ENCODE results near the gene NCKAP5L. TPM values are rescaled to one million over a fixed set of nuclear protein-coding genes. Genes with fewer than 3 reads are reported as not detected.

NCKAP5L gene
- total RNA-seq, 1 donor from 2014 or later, result 9.1 TPM

DNA sequence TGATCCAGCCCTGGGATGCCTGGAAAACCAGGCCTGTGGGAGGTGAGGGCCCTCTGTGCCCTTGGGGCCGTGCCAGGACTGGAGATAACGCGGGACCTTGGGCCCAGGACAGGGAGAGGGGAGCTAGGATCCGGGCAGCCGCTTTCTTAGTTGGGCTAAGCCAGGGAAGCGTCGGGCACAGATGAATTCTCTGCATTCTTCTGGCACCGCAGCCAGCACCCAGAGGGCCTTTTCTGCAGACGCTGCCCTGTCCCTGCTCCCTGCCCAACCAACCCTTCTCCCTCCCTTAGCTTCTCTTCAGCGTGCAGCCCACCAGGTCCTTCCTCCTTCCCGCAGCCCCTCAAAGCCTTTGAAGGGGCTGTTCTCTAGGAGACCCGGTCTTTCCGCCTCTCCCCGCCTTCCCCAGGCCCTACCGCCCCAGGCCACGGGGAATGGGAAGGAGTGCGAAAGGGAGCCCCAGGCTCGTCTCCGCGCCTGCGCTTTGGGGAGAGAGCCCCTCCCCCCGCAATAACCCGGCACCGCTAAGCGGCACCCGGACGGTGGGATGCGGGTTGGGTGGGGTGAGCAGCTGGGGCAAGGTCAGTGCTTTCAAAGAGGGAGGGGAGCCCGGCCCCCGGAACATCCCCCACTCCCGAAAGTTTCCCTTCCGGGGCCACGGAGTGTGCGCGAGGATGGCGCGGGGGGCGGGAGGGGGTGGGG lies 663 bp downstream of the NCKAP5L start:
- Mint-ChIP-seq H3K9me3 (no peaks in the 10 kb centered on the region), H3K36me3 (ENCODE audit: low read depth) (peaks cover 3% of the 10 kb centered on the region), H3K27ac (no peak overlapping the region), H3K27me3 (no peaks in the 10 kb centered on the region), H3K4me1 (peaks cover 37% of the 10 kb centered on the region), H3K4me3 (peak overlapping the region; percentile 98)
- peak; percentile 45 for DNase-seq
- ATAC-seq (ENCODE audit: low read depth), result peak; percentile 7
- TF ChIP-seq, protein P1, sequence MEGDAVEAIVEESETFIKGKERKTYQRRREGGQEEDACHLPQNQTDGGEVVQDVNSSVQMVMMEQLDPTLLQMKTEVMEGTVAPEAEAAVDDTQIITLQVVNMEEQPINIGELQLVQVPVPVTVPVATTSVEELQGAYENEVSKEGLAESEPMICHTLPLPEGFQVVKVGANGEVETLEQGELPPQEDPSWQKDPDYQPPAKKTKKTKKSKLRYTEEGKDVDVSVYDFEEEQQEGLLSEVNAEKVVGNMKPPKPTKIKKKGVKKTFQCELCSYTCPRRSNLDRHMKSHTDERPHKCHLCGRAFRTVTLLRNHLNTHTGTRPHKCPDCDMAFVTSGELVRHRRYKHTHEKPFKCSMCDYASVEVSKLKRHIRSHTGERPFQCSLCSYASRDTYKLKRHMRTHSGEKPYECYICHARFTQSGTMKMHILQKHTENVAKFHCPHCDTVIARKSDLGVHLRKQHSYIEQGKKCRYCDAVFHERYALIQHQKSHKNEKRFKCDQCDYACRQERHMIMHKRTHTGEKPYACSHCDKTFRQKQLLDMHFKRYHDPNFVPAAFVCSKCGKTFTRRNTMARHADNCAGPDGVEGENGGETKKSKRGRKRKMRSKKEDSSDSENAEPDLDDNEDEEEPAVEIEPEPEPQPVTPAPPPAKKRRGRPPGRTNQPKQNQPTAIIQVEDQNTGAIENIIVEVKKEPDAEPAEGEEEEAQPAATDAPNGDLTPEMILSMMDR (IDR thresholded peaks at IDR 0.05), result no peak
- ChIA-PET POLR2A (interaction anchor here (0.8 to 3.5 kb wide), 8 partner anchors 12 to 206 kb away, joined by 3 to 28 read pairs (median 6); partner anchors contain the start of genes BCDIN3D, RACGAP1 and TMBIM6), CTCF (interaction anchor here (0.7 to 4.9 kb wide), 3 partner anchors 11 to 86 kb away, joined by 3 to 19 read pairs (median 3); partner anchors contain the start of gene TMBIM6)
- intact Hi-C loops (cut with micrococcal nuclease), result loop anchor here (1.0 to 10.0 kb wide), 7 partner anchors 12 to 563 kb away; partner anchors contain the start of genes BCDIN3D, CERS5, FMNL3 and MCRS1

DNA sequence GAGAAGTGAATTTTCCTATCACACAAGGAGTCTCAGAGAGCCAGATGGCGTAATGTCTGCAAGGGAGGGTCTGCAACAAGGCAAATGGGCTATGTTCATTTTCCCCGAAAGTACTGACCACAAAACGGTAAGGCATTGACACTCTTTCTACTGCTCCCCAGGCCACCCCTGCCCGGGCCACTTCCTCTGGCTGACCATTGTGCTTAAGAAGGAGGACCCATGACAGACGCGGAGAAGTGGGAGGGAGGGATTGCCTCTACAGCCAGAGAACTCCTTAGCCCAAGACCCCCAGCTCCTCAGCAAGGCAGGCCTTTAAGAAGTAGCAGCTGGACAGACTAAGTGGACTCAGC lies 1.2 kb downstream of the NCKAP5L start:
- Mint-ChIP-seq H3K4me3 (peak overlapping the region; percentile 98), H3K9me3 (no peaks in the 10 kb centered on the region), H3K27me3 (no peaks in the 10 kb centered on the region), H3K4me1 (peaks cover 37% of the 10 kb centered on the region), H3K27ac (peak overlapping the region; percentile 41), H3K36me3 (ENCODE audit: low read depth) (peaks cover 3% of the 10 kb centered on the region)
- ChIA-PET POLR2A (interaction anchor here (2.4 to 3.5 kb wide), 2 partner anchors 16 to 86 kb away, joined by 19 to 28 read pairs; partner anchors contain the start of genes BCDIN3D and TMBIM6), CTCF (interaction anchor here (4.9 kb wide), 1 partner anchor 12 kb away, joined by 19 read pairs; no protein-coding TSS in a partner anchor)
- TF ChIP-seq, protein P1 (IDR thresholded peaks at IDR 0.05), result no peak
- intact Hi-C loops (cut with micrococcal nuclease), result loop anchor here (10.0 kb wide), 2 partner anchors 262 to 562 kb away; partner anchors contain the start of genes MCRS1 and TUBA1C
- no peak for DNase-seq
- no peak for ATAC-seq (ENCODE audit: low read depth)

DNA sequence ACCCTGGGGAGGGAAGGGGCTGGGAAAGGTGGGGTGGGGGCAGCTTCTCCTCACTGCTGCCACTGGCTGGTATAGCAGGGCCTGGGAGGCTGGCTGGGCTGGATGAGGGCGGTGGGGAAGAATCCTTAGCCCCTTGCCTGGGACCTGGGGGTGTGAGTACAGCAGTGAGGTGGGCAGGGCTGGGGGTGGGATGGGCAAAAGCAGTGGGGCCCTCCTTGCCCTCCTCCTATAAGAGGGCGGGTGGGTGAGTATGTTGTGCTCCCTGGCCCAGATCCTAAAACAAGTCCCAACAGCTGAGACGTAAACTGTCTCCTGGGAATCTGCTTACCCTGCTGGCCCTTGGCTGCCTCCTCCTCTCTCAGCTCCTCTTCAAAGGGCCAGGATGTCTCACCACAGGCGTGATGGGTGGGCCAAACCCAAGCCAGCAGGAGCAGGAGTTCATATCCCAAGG lies 2.2 kb downstream of the NCKAP5L start:
- ATAC-seq (ENCODE audit: low read depth) (no peak), DNase-seq (no peak)
- H3K4me3 Mint-ChIP-seq, result no peak overlapping the region
- no peaks in the 10 kb centered on the region for H3K9me3 Mint-ChIP-seq
- intact Hi-C loops (cut with micrococcal nuclease), result loop anchor here (10.0 kb wide), 2 partner anchors 261 to 561 kb away; partner anchors contain the start of genes MCRS1 and TUBA1C
- ChIA-PET POLR2A (interaction anchor here (0.7 to 3.5 kb wide), 3 partner anchors 17 to 85 kb away, joined by 3 to 28 read pairs (median 5); partner anchors contain the start of genes BCDIN3D and TMBIM6), CTCF (interaction anchor here (4.9 kb wide), 1 partner anchor 13 kb away, joined by 19 read pairs; no protein-coding TSS in a partner anchor)
- no peak overlapping the region for H3K27ac Mint-ChIP-seq
- H3K27me3 Mint-ChIP-seq, result no peaks in the 10 kb centered on the region
- peaks cover 43% of the 10 kb centered on the region for H3K4me1 Mint-ChIP-seq
- peaks cover 4% of the 10 kb centered on the region for H3K36me3 Mint-ChIP-seq (ENCODE audit: low read depth)
- TF ChIP-seq, protein P1 (IDR thresholded peaks at IDR 0.05), result no peak

DNA sequence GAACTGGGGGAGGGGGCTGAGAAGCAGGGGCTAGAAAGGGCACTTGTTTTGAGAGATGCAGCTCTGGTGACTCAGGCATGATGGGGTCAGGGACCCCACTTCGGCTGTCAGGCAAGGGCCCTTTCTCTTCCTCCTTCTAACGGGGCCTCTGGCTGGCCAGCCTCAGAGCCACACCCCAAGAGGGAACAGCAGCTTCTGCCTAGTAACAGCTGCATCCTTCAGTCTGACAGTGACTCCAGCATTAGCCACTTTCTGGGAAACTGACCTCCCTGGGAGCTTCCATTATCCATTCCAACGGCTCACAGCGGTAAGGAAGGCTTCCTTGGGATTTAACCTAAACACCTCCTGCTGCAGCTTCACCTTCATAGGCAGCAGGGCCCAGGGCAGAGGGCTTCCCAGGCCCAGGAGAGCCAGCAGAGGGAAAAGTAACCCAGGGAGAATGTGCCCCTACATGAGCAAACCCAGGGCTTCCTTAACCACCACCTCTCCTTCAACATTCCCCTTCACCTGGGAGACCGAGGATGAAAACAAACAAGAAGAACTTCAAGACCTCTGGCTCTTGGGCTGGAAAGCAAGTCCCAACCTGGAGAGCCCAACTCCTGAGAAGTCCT lies 2.7 kb downstream of the NCKAP5L start:
- POLR2A ChIA-PET, result interaction anchor here (0.6 to 3.5 kb wide), 4 partner anchors 18 to 706 kb away, joined by 3 to 28 read pairs (median 9); partner anchors contain the start of genes BCDIN3D and TMBIM6
- CTCF ChIA-PET, result interaction anchor here (4.9 kb wide), 1 partner anchor 13 kb away, joined by 19 read pairs; no protein-coding TSS in a partner anchor
- no peak overlapping the region for H3K27ac Mint-ChIP-seq
- DNase-seq (no peak), ATAC-seq (ENCODE audit: low read depth) (no peak)
- no peaks in the 10 kb centered on the region for H3K27me3 Mint-ChIP-seq
- peaks cover 46% of the 10 kb centered on the region for H3K4me1 Mint-ChIP-seq
- H3K9me3 Mint-ChIP-seq, result no peaks in the 10 kb centered on the region
- peaks cover 4% of the 10 kb centered on the region for H3K36me3 Mint-ChIP-seq (ENCODE audit: low read depth)
- TF ChIP-seq, protein P1 (IDR thresholded peaks at IDR 0.05), result no peak
- intact Hi-C loops (cut with micrococcal nuclease), result loop anchor here (10.0 kb wide), 2 partner anchors 261 to 561 kb away; partner anchors contain the start of genes MCRS1 and TUBA1C
- no peak overlapping the region for H3K4me3 Mint-ChIP-seq

All from activated B cell treated with CpG ODN at 0.5 μM for 24 hours (primary cell).